ENCODE data around the gene TMEM150C.
"Not testable (repeated sequence)": the region's sequence is repeated elsewhere in the genome, so short reads cannot be mapped to it uniquely, and the experiment has no call there.

Gene TMEM150C

DNA sequence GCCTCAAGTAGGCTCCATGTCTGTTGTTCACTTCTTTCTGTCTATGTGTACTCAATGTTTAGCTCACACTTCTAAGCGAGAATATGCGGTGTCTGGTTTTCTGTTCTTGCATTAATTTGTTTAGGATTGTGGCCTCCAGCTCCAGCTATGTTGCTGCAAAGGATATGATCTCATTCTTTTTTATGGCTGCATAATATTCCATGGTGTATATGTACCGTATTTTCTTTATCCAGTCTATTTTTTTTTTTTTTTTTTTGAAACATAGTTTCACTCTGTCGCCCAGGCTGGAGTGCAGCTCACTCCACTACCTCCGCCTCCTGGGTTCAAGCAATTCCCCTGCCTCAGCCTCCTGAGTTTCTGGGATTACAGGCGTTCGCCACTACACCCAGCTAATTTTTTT lies 5.7 kb upstream of the TMEM150C start:
- no peak for DNase-seq

DNA sequence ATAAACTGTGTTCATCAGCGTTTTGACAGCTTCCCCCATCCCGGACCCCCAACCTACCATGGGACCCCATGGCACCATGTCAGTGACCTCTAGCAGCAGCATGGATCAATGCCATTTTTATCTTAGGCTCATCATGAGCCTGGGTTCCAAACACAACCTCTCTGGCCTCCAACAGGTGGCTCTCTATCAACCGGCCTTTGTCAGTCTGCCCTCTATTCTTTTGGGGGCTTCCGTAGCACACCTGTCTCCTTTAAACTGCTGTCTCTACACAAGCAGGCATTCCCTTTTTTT lies 721 bp upstream of the TMEM150C start:
- no peak for DNase-seq

DNA sequence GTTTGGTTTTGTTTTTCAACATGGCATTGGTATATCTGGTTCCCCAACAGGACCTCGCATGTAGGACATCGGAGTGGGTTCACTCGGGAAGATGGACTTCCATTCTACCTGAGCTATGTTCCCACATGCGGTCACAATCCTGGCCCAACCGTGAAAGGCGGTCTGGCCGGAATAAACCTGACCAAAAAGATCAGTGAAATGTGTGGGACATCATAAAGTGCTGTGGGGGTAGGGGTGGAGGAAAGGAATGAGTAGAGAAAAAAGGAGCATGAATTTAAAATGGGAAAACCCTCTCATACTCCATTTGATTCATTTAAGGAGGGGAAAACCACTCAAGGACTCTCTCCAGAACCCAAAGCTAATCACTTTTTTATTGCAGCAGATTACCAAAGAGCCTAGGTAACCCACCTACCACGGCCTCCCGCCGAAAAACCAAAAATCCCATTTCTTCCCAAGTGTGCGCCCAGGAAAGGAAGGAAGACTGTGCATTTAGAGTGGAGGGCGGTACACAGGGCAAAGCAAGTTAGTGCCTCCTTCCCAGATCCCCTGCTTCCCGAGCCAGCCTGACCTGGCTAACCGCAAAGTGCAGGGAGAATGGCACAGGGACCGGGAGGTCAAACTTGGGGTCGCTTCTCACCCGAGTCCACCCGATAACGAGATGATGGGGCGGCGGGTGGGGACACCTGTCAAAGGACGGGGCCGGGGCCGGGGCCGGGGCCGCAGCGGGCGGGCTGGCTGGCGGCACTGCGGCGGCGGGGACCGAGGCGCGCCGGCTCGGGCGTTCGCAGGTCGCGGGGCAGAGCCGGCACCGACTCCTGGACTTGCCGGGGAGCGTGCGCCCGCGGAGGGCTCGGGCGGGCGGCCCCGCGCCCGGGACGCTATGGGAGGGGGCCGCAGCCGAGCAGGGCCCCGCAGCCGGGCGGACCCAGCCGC lies 669 bp downstream of the TMEM150C start:
- no peak for DNase-seq

DNA sequence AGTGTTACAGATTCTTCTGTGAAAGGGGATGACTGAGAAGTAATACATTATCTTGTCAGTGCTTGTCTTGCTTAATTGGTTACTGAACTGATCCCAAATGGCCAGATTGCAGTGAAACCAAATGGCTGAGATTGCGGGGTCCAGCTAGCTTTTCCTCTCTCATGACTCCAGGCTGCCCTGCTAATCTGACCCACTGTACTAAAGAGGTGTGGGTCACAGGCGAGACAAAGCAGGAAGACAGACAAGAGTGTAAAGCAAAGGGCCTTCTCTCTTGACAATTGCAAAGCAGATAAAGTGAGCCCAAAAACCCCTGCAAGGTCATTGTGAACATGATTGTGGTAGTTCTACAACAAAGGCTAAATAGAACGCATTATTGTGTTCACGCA lies 2.1 kb downstream of the TMEM150C start:
- DNase-seq, result no peak

GRCh38 chr4:82559090-82559734 lies 2.6 kb downstream of the TMEM150C start:
- not testable (repeated sequence) for DNase-seq

GRCh38 chr4:82555276-82555675 lies 6.5 kb downstream of the TMEM150C start:
- DNase-seq, result no peak

DNA sequence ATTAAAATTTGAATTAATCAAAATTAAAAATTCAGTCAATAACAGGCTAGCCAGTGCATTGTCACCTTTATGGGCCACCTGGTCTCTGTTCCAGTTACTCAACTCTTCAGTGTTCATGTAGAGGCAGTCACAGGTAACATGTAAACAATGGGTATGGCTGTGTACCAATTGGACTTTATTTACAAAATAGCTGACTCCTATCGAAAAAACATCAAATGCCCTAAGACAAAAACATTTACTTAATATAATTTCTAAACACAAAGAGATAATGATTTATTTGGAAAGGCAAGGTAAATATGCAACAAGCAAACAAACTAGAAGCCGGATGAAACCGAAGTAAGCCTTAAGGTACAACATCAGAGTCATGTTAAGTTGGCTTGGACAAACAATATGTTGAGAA lies 8.8 kb downstream of the TMEM150C start:
- no peak for DNase-seq

DNA sequence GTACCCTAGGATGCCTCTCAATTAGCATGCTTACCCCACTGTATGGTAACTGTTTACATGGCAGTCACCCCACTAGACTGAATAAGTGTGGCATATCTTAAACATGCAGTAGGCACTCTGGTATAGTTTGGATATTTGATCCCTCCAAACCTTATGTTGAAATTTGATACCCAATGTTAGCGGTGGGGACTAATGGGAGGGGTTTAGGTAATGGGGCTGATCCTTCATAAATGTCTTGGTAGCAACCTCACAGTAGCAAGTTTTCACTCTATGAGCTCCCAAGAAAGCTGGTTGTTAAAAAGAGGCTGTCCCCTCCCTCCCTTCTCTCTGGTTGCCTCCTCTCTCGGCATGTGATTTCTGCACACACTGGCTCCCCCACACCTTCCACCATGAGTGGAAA lies 10.1 kb downstream of the TMEM150C start:
- no peak for DNase-seq

DNA sequence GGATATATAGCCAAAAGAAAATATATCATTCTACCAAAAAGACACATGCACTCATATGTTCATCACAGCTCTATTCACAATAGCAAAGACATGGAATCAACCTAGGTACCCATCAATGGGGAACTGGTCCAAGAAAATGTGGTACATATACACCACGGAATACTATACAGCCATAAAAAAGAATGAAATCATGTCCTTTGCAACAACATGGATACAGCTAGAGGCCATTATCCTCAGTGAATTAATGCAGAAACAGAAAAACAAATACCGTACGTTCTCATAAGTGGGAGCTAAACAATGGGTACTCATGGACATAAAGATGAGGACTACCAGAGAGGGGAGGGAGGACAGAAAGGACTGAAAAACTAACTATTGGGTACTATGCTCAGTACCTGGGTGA lies 13.9 kb downstream of the TMEM150C start:
- DNase-seq, result not testable (repeated sequence)

- DNase-seq, result no peak
Observed at GRCh38 chr4:82543131-82543530, 18.7 kb downstream of the TMEM150C start.

DNA sequence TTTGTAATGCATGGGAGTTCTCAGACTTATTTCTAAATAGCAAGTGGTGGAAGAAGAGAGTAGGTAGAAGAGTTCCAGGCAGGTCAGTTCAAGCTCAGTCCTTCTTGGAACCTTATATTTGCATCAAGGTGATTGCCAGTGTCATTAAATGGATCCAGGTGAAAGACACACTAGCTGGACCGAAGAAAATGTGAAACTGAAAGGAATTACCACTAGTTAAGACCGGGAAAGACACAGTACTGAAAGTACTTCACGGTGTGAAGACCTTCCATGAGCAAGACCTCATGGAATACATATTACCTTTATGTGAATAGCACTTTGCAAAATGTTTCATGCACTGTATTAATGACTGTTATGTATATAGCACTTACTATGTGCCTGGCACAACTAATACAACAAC lies 19.1 kb downstream of the TMEM150C start:
- no peak for DNase-seq

DNA sequence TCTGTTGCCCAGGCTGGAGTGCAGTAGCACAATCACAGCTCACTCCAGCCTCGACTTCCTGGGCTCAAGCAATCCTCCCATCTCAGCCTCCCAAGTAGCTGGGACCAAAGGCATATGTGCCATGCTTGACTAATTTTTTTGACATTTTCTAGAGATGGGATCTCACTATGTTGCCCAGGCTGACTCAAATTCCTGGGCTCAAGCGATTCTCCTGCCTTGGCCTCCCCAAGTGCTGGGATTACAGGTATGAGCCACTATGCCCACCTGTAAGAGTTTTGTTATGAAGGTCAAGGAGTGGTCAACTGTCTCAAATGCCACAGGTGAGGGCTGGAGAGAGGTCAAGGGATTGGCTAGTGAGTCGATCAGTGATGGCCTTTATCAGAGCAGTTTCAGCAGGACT lies 32.5 kb downstream of the TMEM150C start:
- no peak for DNase-seq

DNA sequence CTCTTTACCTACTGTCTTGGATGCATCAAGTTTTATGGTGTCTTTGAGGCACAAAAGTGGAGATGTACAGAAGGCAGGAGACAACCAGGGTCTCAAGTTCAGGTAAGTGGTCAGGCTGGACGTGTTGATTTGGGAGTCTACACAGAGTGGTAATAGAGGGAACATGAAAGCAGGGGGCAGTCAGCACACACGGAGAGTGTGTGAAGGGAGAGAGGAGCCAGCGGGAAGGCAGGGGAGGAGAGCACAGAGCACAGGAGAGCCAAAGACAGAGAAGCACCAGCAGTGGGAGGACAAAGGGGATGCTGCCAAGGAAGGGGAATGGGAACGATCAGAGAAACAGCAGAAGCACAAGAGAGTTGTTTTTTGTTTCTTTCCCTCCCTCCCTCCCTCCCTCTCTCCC lies 32.9 kb downstream of the TMEM150C start:
- DNase-seq, result no peak

DNA sequence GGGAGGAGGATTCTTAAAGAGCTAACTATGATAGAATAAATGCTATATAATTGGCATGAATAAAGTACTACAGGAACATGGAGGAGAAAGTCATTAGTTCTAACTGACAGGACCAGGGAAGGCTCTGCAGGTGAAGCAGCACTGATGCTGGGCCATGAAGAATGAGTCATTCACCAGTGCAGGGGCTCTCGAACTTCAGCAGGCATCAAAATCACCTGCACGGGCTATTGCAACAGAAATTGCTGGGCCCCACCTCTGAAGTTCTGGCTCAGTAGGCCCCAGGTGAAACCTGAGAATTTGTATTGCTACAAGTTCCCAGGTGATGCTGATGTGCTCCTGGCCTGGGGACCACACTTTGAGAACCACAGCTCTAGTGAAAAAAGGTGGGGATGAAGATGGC lies 33.7 kb downstream of the TMEM150C start:
- no peak for DNase-seq

DNA sequence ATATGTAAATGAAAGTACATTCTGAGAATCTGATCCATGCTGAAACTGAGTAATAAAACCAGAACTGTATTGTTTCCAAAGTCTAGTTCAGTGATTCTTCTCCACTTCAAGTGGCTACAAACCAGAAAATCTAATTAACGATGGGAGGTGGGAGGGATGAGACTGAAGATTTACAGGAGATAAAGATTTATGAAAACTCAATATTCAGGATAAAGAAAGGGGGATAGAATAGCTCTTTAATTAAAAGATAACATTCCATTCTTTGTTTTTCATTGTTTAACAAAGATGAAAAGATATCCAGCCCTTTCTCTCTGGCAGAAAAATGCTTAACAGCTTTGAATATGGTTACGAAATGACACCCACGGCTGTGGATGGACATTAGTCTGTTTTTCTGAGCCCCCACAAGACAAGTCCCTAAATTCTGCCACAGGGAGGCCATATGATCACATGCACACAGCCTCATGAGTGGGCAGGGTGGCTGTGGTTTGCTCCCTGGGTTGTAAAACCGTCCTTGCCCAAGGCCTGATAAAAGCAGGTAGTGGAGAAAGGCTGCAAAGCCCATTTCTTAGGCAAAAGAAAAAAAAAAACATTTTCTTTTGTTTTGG lies 36.4 kb downstream of the TMEM150C start:
- no peak for DNase-seq

- no peak for DNase-seq
Observed at GRCh38 chr4:82524570-82525152, 37.1 kb downstream of the TMEM150C start.

DNA sequence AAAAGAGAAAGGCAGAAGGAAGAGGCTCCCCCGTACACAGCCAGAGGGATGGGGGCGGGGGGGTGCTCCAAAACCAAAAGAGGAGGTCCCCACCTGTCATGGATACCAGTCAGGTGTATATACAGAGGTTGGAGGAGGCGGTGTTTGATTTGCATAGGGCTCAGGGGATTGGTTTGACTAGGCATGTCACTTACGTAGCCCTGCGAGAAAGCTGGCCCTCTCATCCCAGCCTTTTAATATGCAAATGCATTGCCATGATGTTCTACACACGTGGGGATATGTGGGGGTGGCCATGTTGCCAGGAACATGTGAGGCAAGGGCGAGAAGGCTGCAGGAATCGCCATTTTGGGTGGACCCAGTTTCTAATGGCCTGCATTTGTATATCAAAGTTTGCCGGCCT lies 38.6 kb downstream of the TMEM150C start:
- no peak for DNase-seq

- DNase-seq, result no peak
Observed at GRCh38 chr4:82522472-82522871, 39.3 kb downstream of the TMEM150C start.

DNA sequence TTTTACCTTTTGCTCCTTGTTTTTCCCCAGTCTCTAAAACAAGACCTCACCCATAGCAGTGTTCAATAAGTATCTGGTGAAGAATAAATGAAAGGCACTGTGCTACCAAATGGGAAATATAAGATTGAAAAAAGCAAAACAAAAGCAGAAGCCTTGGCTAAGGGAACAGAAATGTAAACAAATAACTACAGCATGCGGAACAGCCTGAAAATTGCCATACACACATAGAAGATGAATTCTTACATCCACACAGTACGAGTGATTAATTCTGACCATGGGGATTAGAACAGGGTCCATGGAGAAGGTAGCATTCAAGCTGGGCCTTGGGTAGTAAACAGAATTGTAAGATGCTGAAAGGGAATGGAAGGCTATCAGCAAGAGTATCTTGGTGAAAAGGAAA lies 40.5 kb downstream of the TMEM150C start:
- no peak for DNase-seq

DNA sequence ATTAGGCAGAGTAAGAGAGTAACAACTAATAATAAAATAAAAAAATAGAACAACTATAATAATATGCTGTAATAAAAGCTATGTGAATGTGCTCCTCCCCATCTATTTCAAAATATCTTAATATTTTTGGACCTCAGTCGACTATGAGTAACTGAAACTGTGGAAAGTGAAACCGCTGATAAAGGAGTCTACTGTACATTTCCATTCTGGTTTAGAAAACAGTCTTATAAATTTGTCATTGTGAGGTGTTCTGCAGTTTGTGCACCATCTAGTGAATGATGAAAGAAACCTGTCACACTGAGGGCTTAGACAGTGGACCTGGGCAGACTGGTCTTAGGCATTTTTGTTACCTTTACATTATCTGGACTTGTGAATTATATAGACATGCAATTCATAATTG lies 42.0 kb downstream of the TMEM150C start:
- DNase-seq, result no peak

DNA sequence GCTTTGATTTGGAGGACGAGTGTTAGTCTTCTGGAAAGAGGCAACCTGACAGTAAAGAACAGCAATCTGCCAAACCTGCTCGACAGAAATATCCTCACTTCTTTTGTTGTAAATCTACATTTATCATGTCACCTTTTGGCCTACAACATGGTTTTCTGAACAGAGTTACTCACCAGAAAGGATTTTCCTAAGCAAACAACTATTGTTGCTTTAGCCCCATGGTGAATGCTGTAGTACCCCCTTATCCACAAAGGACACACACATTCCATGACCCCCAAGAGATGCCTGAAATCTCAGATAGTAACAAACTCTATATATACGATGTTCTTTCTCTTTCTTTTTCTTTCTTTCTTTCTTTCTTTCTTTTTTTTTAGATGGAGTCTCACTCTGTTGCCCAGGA lies 42.7 kb downstream of the TMEM150C start:
- DNase-seq, result no peak

GRCh38 chr4:82517043-82517442 lies 44.7 kb downstream of the TMEM150C start:
- no peak for DNase-seq

DNA sequence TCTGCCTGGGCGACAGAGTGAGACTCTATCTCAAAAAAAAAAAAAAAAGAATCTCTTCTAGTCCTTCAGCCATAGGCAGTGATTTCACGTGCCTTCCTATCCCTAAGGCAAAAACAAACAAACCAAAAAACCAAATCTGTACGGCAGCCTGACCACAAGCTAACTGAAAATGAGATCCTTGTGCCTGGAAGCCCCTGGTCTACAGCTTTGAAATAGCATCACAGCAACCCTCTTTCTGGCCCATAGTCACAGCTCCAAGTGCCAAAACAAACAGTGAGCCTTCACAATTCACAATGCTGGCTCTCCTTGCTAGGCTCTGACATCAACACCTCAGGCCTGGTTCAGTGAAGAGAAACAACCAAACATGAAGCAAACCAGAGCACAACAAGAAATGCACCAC lies 46.1 kb downstream of the TMEM150C start:
- DNase-seq, result no peak

GRCh38 chr4:82513382-82513781 lies 48.4 kb downstream of the TMEM150C start:
- DNase-seq, result no peak

Measured in CD4-positive, alpha-beta T cell treated with Interleukin-4 for 4 hours (primary cell).